ENCODE data around the gene TMEM59L.

The TMEM59L gene

GRCh38 chr19:18620311-18620710 lies 7.6 kb downstream of the TMEM59L start:
- no peak for TF ChIP-seq CTCF (IDR thresholded peaks at IDR 0.05; ENCODE audit: insufficient read depth, low read length, missing control alignments)
- CTCF ChIA-PET, result interaction anchor here (0.9 to 1.3 kb wide), 3 partner anchors 26 to 32 kb away, joined by 3 to 4 read pairs (median 4); no protein-coding TSS in a partner anchor
- H3K4me3 ChIP-seq (ENCODE audit: low read depth, low read length), result no peak overlapping the region
- DNase-seq (ENCODE audit: low read depth, low spot score), result no peak
- POLR2A ChIA-PET, result interaction anchor here (0.7 kb wide), 1 partner anchor 718 kb away, joined by 4 read pairs; no protein-coding TSS in a partner anchor

- no peak for TF ChIP-seq CTCF (IDR thresholded peaks at IDR 0.05; ENCODE audit: insufficient read depth, low read length, missing control alignments)
- ChIA-PET CTCF (interaction anchor here (1.2 to 1.3 kb wide), 2 partner anchors 32 to 33 kb away, joined by 4 read pairs; no protein-coding TSS in a partner anchor), POLR2A (no interaction called here)
- H3K4me3 ChIP-seq (ENCODE audit: low read depth, low read length), result no peak overlapping the region
- no peak for DNase-seq (ENCODE audit: low read depth, low spot score)
These were observed 8.2 kb downstream of the TMEM59L start for GRCh38 chr19:18620902-18621301.

- ChIA-PET POLR2A (no interaction called here), CTCF (no interaction called here)
- no peak for TF ChIP-seq CTCF (IDR thresholded peaks at IDR 0.05; ENCODE audit: insufficient read depth, low read length, missing control alignments)
- no peak overlapping the region for H3K4me3 ChIP-seq (ENCODE audit: low read depth, low read length)
- DNase-seq (ENCODE audit: low read depth, low spot score), result no peak
These were observed 14.2 kb downstream of the TMEM59L start for GRCh38 chr19:18626906-18627305.

GRCh38 chr19:18629166-18630088 lies 16.8 kb downstream of the TMEM59L start:
- TF ChIP-seq CTCF (IDR thresholded peaks at IDR 0.05; ENCODE audit: insufficient read depth, low read length, missing control alignments), result no peak
- DNase-seq (ENCODE audit: low read depth, low spot score), result no peak
- no peak overlapping the region for H3K4me3 ChIP-seq (ENCODE audit: low read depth, low read length)
- ChIA-PET POLR2A (no interaction called here), CTCF (interaction anchor here (1.0 to 1.6 kb wide), 5 partner anchors 11 to 218 kb away, joined by 3 to 4 read pairs (median 3); no protein-coding TSS in a partner anchor)

- POLR2A ChIA-PET, result no interaction called here
- DNase-seq (ENCODE audit: low read depth, low spot score), result no peak
- CTCF ChIA-PET, result interaction anchor here (1.1 kb wide), 1 partner anchor 214 kb away, joined by 3 read pairs; no protein-coding TSS in a partner anchor
- no peak for TF ChIP-seq CTCF (IDR thresholded peaks at IDR 0.05; ENCODE audit: insufficient read depth, low read length, missing control alignments)
- H3K4me3 ChIP-seq (ENCODE audit: low read depth, low read length), result no peak overlapping the region
These were observed 20.7 kb downstream of the TMEM59L start for GRCh38 chr19:18633321-18633720.

GRCh38 chr19:18634612-18635297 lies 22.1 kb downstream of the TMEM59L start:
- no peak for TF ChIP-seq CTCF (IDR thresholded peaks at IDR 0.05; ENCODE audit: insufficient read depth, low read length, missing control alignments)
- ChIA-PET POLR2A (no interaction called here), CTCF (no interaction called here)
- DNase-seq (ENCODE audit: low read depth, low spot score), result no peak
- no peak overlapping the region for H3K4me3 ChIP-seq (ENCODE audit: low read depth, low read length)
